ENCODE data around the gene SURF4. TPM values are rescaled to one million over a fixed set of nuclear protein-coding genes. Genes with fewer than 3 reads are reported as not detected.
"Not testable (repeated sequence)": the region's sequence is repeated elsewhere in the genome, so short reads cannot be mapped to it uniquely, and the experiment has no call there.

SURF4 gene
- total RNA-seq, 2 experiments from 2014 or later: 90.7 to 94.6 TPM

DNA sequence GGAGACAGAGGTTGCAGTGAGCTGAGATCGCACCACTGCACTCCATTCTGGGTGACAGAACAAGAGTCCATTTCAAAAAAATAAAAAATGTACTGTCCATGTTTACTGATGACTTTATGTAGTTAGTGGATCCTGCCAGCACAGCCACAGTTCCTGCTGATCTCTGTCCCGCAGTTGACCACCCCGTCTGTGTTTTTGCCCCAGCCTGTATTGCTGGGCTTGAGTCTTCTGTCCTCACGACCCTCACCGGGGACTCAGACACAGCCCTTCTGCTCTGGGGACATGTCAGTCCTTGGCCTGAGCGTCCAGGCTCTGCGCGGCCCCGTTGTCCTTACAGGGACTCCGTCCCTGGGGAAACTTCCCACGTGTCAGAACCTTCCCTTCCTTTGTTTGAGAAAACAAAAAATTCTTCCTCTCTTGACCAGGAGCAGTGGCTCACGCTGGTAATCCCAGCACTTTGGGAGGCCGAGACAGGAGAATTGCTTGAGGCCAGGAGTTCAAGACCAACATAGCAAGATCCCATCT lies 54.4 kb downstream of the SURF4 start:
- no peak for ATAC-seq (ENCODE audit: poor library complexity)
- Mint-ChIP-seq H3K4me1 (ENCODE audit: low read depth) (no peaks in the 10 kb centered on the region), H3K27me3 (no peaks in the 10 kb centered on the region)

DNA sequence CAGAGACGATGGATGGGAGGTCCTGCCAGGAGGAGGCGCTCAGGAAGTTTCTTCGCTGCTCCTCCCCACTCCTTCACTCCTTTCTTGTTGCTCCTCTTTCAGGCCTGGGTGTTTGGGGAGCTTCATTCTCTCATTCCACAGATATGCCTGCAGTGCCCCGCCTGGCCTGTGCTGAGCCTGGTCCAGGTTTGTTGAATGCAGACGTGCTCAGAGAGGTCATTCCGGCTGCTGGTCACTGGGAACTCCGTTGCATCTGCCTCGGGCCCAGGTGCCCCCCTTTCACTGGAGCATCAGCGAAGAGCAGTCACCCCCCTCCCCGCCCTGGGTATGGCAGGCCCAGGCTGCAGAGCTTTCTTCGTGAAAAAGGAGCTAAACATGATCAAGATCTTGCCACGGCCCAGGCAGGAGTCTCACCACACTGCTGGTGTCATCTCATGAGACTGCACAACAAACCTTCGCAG lies 55.4 kb downstream of the SURF4 start:
- H3K36me3 ChIP-seq (ENCODE audit: insufficient read depth, low read length): no peaks in the 10 kb centered on the region
- Mint-ChIP-seq H3K27ac (no peak overlapping the region), H3K4me3 (no peak overlapping the region), H3K4me1 (ENCODE audit: low read depth) (no peaks in the 10 kb centered on the region), H3K27me3 (no peaks in the 10 kb centered on the region), H3K36me3 (ENCODE audit: low read depth) (no peaks in the 10 kb centered on the region), H3K9me3 (no peaks in the 10 kb centered on the region)
- ChIA-PET POLR2A (no interaction called here), CTCF (no interaction called here)
- H3K27me3 ChIP-seq (ENCODE audit: control insufficient read depth in 1 of 2, insufficient read depth in 2 of 2, low read length in 2 of 2): no peaks in the 10 kb centered on the region
- H3K4me3 ChIP-seq (ENCODE audit: low read length): no peak overlapping the region
- intact Hi-C loops (cut with DNase I, micrococcal nuclease): no loop called here
- ATAC-seq (ENCODE audit: poor library complexity) (no peak), DNase-seq (no peak)
- H3K9me3 ChIP-seq (ENCODE audit: control insufficient read depth in 1 of 2, insufficient read depth in 1 of 2, low read length in 2 of 2): no peaks in the 10 kb centered on the region
- H3K27ac ChIP-seq (ENCODE audit: low read depth in 1 of 2, low read length in 2 of 2): no peak overlapping the region
- TF ChIP-seq, protein P1, sequence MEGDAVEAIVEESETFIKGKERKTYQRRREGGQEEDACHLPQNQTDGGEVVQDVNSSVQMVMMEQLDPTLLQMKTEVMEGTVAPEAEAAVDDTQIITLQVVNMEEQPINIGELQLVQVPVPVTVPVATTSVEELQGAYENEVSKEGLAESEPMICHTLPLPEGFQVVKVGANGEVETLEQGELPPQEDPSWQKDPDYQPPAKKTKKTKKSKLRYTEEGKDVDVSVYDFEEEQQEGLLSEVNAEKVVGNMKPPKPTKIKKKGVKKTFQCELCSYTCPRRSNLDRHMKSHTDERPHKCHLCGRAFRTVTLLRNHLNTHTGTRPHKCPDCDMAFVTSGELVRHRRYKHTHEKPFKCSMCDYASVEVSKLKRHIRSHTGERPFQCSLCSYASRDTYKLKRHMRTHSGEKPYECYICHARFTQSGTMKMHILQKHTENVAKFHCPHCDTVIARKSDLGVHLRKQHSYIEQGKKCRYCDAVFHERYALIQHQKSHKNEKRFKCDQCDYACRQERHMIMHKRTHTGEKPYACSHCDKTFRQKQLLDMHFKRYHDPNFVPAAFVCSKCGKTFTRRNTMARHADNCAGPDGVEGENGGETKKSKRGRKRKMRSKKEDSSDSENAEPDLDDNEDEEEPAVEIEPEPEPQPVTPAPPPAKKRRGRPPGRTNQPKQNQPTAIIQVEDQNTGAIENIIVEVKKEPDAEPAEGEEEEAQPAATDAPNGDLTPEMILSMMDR (IDR thresholded peaks at IDR 0.05): no peak
- H3K4me1 ChIP-seq (ENCODE audit: insufficient read depth, low read length): no peaks in the 10 kb centered on the region

More for the DNA sequence above, 54.4 kb downstream of the SURF4 start:
- no peaks in the 10 kb centered on the region for H3K4me1 ChIP-seq (ENCODE audit: insufficient read depth, low read length)
- TF ChIP-seq, protein P1 (IDR thresholded peaks at IDR 0.05): no peak
- intact Hi-C loops (cut with DNase I, micrococcal nuclease): no loop called here
- no peak overlapping the region for H3K27ac Mint-ChIP-seq
- no peaks in the 10 kb centered on the region for H3K9me3 ChIP-seq (ENCODE audit: control insufficient read depth in 1 of 2, insufficient read depth in 1 of 2, low read length in 2 of 2)
- CTCF ChIA-PET: no interaction called here
- no peaks in the 10 kb centered on the region for H3K9me3 Mint-ChIP-seq
- no peak overlapping the region for H3K4me3 ChIP-seq (ENCODE audit: low read length)
- H3K36me3 ChIP-seq (ENCODE audit: insufficient read depth, low read length): no peaks in the 10 kb centered on the region
- H3K27me3 ChIP-seq (ENCODE audit: control insufficient read depth in 1 of 2, insufficient read depth in 2 of 2, low read length in 2 of 2): no peaks in the 10 kb centered on the region
- POLR2A ChIA-PET: no interaction called here
- H3K27ac ChIP-seq (ENCODE audit: low read depth in 1 of 2, low read length in 2 of 2): no peak overlapping the region
- no peaks in the 10 kb centered on the region for H3K36me3 Mint-ChIP-seq (ENCODE audit: low read depth)
- DNase-seq: no peak
- H3K4me3 Mint-ChIP-seq: no peak overlapping the region

GRCh38 chr9:133317551-133317950 lies 58.3 kb downstream of the SURF4 start:
- DNase-seq; H3K4me3 ChIP-seq (ENCODE audit: low read length); H3K27ac Mint-ChIP-seq; POLR2A ChIA-PET; H3K36me3 ChIP-seq (ENCODE audit: insufficient read depth, low read length); H3K27me3 ChIP-seq (ENCODE audit: control insufficient read depth in 1 of 2, insufficient read depth in 2 of 2, low read length in 2 of 2); H3K4me3 Mint-ChIP-seq; intact Hi-C loops (cut with DNase I, micrococcal nuclease); H3K27ac ChIP-seq (ENCODE audit: low read depth in 1 of 2, low read length in 2 of 2); ATAC-seq (ENCODE audit: poor library complexity); H3K27me3 Mint-ChIP-seq; H3K4me1 ChIP-seq (ENCODE audit: insufficient read depth, low read length); H3K36me3 Mint-ChIP-seq (ENCODE audit: low read depth); H3K4me1 Mint-ChIP-seq (ENCODE audit: low read depth); H3K9me3 Mint-ChIP-seq; CTCF ChIA-PET; H3K9me3 ChIP-seq (ENCODE audit: control insufficient read depth in 1 of 2, insufficient read depth in 1 of 2, low read length in 2 of 2): not testable (repeated sequence)

DNA sequence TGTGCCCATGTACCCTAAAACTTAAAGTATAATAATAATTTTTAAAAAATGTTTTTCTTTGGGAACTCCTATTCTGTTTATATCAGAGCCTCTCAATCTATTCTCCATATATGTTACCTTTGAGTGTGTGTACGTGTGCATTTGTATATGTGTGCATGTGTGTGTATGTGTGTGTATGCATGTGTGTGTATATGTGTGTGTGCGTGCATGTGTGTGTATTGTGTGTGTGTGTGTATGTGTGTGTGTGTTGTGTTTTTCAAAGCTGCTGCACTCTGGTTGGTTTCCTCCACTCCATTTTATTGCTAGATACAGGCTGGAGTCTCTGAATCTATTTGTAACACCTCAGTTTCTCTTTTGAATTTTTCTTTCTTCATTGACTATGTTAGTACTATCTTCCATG lies 59.9 kb downstream of the SURF4 start:
- H3K9me3 ChIP-seq (ENCODE audit: control insufficient read depth in 1 of 2, insufficient read depth in 1 of 2, low read length in 2 of 2): no peaks in the 10 kb centered on the region
- TF ChIP-seq, protein P1 (IDR thresholded peaks at IDR 0.05): no peak
- ATAC-seq (ENCODE audit: poor library complexity): no peak
- no peaks in the 10 kb centered on the region for H3K36me3 ChIP-seq (ENCODE audit: insufficient read depth, low read length)
- Mint-ChIP-seq H3K27ac (no peak overlapping the region), H3K9me3 (no peaks in the 10 kb centered on the region), H3K4me1 (ENCODE audit: low read depth) (no peaks in the 10 kb centered on the region), H3K36me3 (ENCODE audit: low read depth) (no peaks in the 10 kb centered on the region), H3K27me3 (no peaks in the 10 kb centered on the region), H3K4me3 (no peak overlapping the region)
- CTCF ChIA-PET: no interaction called here
- no peak for DNase-seq
- no peak overlapping the region for H3K27ac ChIP-seq (ENCODE audit: low read depth in 1 of 2, low read length in 2 of 2)
- intact Hi-C loops (cut with DNase I, micrococcal nuclease): no loop called here
- no peaks in the 10 kb centered on the region for H3K27me3 ChIP-seq (ENCODE audit: control insufficient read depth in 1 of 2, insufficient read depth in 2 of 2, low read length in 2 of 2)
- H3K4me1 ChIP-seq (ENCODE audit: insufficient read depth, low read length): no peaks in the 10 kb centered on the region
- H3K4me3 ChIP-seq (ENCODE audit: low read length): no peak overlapping the region
- POLR2A ChIA-PET: no interaction called here
